ENCODE results near the gene PAPPA2.

DNA sequence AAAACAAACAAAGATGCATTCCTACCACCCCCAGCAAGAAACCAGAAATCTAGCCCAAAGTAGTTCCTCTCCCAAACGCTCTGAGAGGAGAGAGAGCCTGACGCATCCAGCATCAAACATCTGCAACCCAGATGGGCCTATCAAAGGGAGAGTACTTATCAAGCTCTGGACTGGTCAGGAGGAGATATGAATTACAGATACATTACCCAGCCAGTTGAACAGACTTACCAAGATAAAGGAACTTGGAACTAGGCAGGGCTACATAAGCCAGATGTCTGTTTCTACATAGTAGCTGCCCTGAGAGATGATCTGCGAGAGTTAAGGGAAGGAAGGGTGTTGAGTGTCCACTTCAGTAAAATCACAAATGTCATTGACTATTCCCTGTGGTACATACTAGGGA is 138.4 kb downstream of the PAPPA2 start:
- no peak for TF ChIP-seq CTCF (conservative IDR thresholded peaks at IDR 0.05 in 1 of 2, IDR thresholded peaks at IDR 0.05 in 1 of 2; ENCODE audit: low read depth in 1 of 2, low read length in 2 of 2)
- no peak for TF ChIP-seq EZH2 (IDR thresholded peaks at IDR 0.05; ENCODE audit: low read length, missing control alignments)

Measured in fibroblast of lung (primary cell).